SJSA1 (cell line): ENCODE data around the gene HSPD1. TPM values are rescaled to one million over a fixed set of nuclear protein-coding genes. Genes with fewer than 3 reads are reported as not detected.
A peak's percentile ranks its signal among the peaks of the same experiment; 100 is the strongest.

ENCODE experiments used
- DNase-seq, 2 experiments: peaks; one replicate each; pipeline ENCODE4 v3.0.0-alpha.2; 2015 to 2020; ENCODE audit warnings: low spot score in 2 of 2, low read depth in 1 of 2
- H3K27ac ChIP-seq: fragments of 250-450 bp; sonication (Bioruptor Pico); 2 replicates; pipeline ENCODE4 v1.5.1; 2020; ENCODE audit warnings: mild to moderate bottlenecking, moderate library complexity
- H3K27me3 ChIP-seq: fragments of 250-450 bp; sonication (Bioruptor Pico); replicated peaks from 2 replicates; pipeline ENCODE4 v1.5.1; 2020; ENCODE audit warnings: mild to moderate bottlenecking, moderate library complexity
- H3K36me3 ChIP-seq: fragments of 250-450 bp; sonication (Bioruptor Pico); 2 replicates; pipeline ENCODE4 v1.5.1; 2020; ENCODE audit warnings: mild to moderate bottlenecking
- H3K4me1 ChIP-seq: fragments of 250-450 bp; sonication (Bioruptor Pico); replicated peaks from 2 replicates; pipeline ENCODE4 v1.6.1; 2021; ENCODE audit warnings: mild to moderate bottlenecking
- H3K4me3 ChIP-seq: fragments of 250-450 bp; sonication (Bioruptor Pico); 2 replicates; pipeline ENCODE4 v1.5.1; 2020; ENCODE audit warnings: mild to moderate bottlenecking
- H3K9me3 ChIP-seq: fragments of 250-450 bp; sonication (Bioruptor Pico); replicated peaks from 2 replicates; pipeline ENCODE4 v1.5.1; 2020; ENCODE audit warnings: mild to moderate bottlenecking
- total RNA-seq: library from RNA; depleted of rRNA; stranded (reverse); fragments of >200 nt; shearing (Covaris generic); gene quantifications from 2 replicates; pipeline ENCODE4 v1.2.3, GENCODE V29; 2014; rRNA removed

HSPD1 gene
- total RNA-seq = 379 and 468 TPM in 2 replicates

DNA sequence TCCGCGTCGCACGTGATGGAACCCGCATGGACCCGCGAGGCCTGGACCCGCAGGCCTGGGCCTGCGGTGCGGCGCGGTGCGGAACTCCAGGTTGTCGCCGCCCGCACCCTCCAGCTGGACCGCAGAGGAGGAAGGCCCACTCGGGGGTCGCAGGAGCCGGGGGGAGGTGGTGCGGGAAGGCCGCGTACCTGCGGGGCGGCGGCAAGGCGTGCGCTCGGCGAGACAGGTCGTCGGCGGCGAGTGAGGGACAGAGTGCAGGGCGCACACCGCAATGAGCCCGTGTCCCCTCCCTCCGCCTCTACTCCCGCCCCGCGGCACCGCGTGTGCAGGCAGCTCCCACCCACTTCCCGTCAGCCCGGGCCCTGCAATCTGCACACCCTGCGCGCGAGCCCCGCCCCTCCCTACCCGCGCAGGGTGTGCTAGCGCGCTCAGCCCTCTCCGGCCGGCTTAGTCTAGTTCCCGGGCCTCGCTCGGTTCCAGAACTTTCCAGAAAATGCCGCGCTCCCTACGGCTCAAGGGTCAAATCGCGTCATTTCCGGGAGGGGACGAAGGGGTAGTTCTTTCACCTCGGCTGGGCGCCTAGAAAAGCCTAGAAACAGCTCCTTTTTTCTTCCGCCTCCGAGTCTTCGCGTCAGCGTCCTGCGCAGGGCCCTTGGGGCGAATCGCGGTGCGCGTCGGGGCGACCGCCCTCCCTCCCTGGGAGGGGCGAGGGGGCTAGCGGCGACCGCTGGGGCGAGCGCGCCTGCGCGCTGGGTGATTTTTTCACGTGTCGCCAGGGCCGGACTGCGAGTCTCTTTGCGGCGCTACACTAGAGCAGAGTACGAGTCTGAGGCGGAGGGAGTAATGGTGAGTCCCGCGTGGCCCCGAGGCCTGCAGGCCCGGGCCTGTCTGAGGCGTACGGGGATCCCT is at the start of gene HSPD1, which contains the start of gene HSPE1:
TSS of gene HSPD1 (minus strand) at position 247 of the 909 bp plus-strand sequence. CDS start 992 bp downstream, outside the sequence.
TSS of gene HSPE1 (plus strand) at position 786 of the 909 bp plus-strand sequence. CDS start at position 844, 58 bp downstream.
- DNase-seq = peak; percentile 99 to 100
- peaks cover 32% of the 10 kb centered on the region for H3K4me1 ChIP-seq
- peaks cover 89% of the 10 kb centered on the region for H3K36me3 ChIP-seq
- H3K4me3 ChIP-seq = peak within 1 kb of the TSS; percentile 71
- H3K27ac ChIP-seq = peak within 1 kb of the TSS; percentile 68
- H3K27me3 ChIP-seq = no peaks in the 10 kb centered on the region
- no peaks in the 10 kb centered on the region for H3K9me3 ChIP-seq

DNA sequence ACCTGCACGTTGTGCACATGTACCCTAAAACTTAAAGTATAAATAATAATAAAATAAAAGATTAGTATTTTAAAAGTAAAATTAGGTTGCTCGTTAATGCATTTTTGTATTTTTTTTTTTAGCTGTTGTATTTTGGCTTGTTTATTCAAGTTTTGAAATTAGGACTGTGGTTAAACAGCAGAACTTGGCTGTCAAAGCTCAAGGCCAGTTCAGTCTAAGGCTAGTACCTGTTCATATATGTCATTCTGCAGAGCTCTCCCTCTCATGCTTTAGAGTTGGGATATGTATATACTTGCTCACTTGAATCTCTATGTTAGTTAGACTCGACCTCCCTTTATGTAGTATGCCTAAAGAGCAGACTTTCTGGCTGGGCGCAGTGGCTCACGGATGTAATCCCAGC is 48.9 kb upstream of the HSPD1 start:
- Histone ChIP-seq H3K4me3 (no peak overlapping the region), H3K27me3 (no peaks in the 10 kb centered on the region), H3K4me1 (no peaks in the 10 kb centered on the region), H3K36me3 (peaks cover 54% of the 10 kb centered on the region), H3K9me3 (no peaks in the 10 kb centered on the region), H3K27ac (no peak overlapping the region)
- no peak for DNase-seq

DNA sequence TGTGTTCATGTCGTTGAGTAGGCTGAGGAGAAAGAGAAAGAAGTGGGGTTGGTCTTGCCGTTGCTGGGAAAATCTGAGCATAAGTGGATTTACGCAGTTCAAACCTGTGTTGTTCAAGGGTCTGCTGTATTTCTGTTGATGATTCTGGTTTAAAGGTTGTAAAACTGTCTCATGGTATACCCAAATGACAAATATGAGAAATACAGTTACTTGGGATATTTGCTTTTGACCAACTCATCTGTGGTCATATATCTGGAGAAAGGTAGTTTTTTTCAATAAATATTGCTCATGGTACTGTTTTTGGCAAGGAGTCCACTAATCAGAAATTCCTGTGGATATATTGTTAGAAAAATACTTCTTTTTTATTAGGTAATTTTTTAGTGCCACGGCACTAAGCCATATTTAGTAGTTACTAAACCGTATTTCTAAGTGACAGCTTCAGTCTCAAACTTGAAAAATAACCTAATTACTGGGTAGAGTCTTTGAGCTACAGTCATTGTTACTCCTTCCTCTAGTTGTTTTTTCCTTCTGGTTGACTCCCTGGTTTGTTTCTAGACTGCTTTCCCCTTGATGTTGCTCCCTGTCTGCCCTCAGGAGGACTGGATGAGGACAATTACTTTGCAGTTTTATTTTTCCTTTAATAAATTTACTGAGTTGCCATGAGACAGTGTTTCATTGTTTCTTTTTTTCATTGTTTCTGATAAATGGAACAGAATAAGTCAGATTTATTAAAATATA is 47.7 kb upstream of the HSPD1 start:
- H3K4me1 ChIP-seq = no peaks in the 10 kb centered on the region
- peaks cover 57% of the 10 kb centered on the region for H3K36me3 ChIP-seq
- H3K9me3 ChIP-seq = no peaks in the 10 kb centered on the region
- no peak for DNase-seq
- no peak overlapping the region for H3K27ac ChIP-seq
- H3K27me3 ChIP-seq = no peaks in the 10 kb centered on the region
- no peak overlapping the region for H3K4me3 ChIP-seq

DNA sequence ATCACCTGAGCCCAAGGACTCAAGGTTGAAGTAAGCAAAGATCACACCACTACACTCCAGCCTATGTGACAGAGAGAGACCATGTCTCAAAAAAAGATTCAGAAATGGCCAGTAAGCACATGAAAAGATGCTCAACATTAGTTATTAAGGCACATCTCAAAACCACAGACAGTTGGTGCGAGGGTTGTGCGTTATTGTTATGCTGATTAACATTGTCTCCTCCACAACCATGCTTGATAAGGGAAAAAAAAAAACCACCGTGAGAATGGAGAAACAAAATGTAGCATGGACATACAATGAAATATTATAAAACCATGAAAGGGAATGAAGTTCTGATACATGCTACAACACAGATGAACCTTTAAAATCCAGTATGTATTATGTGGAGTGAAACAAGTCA is 43.6 kb upstream of the HSPD1 start:
- Histone ChIP-seq H3K36me3 (peaks cover 73% of the 10 kb centered on the region), H3K27me3 (no peaks in the 10 kb centered on the region), H3K27ac (no peak overlapping the region), H3K4me1 (no peaks in the 10 kb centered on the region), H3K9me3 (no peaks in the 10 kb centered on the region), H3K4me3 (no peak overlapping the region)
- no peak for DNase-seq

DNA sequence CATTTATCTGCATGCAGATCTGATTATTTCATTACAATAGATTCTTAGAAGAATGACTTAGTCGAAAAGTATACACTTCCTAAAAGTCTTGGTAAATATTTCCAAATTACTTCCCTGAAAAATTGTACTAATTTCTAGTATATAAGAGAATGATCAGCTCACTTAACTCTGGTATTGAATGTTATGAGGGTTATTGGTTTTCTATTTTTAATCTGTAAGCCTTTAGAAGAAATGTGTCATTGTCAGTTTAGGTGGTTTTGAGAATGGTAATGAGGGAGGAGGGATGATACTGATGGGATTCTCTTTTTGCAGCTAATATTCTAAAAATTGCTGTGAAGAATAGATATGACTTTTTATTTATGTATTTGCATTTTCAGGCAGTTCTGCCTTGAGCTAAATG is 40.1 kb upstream of the HSPD1 start:
- peaks cover 80% of the 10 kb centered on the region for H3K36me3 ChIP-seq
- no peak overlapping the region for H3K4me3 ChIP-seq
- no peaks in the 10 kb centered on the region for H3K27me3 ChIP-seq
- DNase-seq = no peak
- no peaks in the 10 kb centered on the region for H3K4me1 ChIP-seq
- H3K9me3 ChIP-seq = no peaks in the 10 kb centered on the region
- no peak overlapping the region for H3K27ac ChIP-seq

DNA sequence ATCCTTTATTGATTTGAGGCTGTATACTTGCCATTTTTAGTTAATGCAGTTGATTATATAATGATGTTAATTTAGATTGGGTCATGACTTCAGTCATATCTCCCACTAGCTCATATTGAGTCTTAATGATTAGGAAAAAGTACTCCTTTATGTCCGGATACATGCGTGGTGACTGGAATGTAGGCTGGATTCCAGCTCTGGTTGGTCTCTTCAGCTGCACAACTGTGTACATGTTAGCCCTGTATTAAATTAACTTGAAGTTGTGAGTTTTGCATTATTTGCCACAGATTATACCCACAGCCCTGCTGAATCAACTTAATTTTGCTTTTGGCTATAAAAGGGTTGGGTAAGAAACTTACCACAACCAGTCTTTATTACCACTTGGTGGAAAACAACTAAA is 38.8 kb upstream of the HSPD1 start:
- no peaks in the 10 kb centered on the region for H3K9me3 ChIP-seq
- H3K4me1 ChIP-seq = no peaks in the 10 kb centered on the region
- DNase-seq = no peak
- peaks cover 71% of the 10 kb centered on the region for H3K36me3 ChIP-seq
- H3K27me3 ChIP-seq = no peaks in the 10 kb centered on the region
- no peak overlapping the region for H3K27ac ChIP-seq
- H3K4me3 ChIP-seq = no peak overlapping the region

DNA sequence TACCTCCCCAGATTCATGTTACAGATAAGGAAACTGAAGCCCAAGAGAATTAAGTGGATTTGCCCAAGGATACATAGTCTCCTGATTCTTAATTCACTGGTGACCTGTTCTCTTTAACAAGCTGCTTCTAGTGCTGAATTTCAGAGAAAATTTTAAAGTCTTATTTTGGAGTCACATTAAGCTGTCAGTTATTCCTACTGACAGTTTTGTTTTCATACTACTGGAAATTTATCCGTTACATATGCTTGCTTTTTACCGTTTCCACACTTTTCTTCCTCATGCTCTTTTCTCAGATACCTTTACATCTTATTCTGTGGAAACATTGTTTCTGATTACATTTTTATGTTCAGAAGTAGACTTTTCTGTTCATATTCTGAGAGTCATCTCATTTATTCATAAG is 17.5 kb upstream of the HSPD1 start:
- H3K36me3 ChIP-seq = peaks cover 6% of the 10 kb centered on the region
- H3K9me3 ChIP-seq = no peaks in the 10 kb centered on the region
- H3K4me1 ChIP-seq = peaks cover 10% of the 10 kb centered on the region
- no peak overlapping the region for H3K27ac ChIP-seq
- no peaks in the 10 kb centered on the region for H3K27me3 ChIP-seq
- DNase-seq = no peak
- peak overlapping the region; percentile 84 for H3K4me3 ChIP-seq

DNA sequence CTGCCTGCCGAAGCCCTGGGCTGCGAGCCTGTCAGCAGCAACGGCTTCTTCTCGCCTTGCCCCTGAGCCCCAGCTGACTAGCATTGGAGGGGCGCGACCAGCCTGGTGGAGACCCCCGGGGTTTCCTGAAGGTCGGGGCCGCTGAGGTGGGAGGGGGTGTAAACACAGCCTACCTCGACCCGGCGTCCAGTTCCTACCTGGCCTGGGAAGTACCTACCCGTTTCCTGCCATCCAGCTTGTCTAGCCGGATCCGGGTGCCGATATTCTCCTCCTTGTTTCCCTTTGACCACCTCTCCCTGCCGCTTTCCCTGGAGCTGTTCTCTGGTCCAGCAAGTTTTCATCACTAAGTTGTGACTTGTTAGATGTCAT is 16.7 kb upstream of the HSPD1 start:
- DNase-seq = peak in 1 of 2 experiments; percentile 44

DNA sequence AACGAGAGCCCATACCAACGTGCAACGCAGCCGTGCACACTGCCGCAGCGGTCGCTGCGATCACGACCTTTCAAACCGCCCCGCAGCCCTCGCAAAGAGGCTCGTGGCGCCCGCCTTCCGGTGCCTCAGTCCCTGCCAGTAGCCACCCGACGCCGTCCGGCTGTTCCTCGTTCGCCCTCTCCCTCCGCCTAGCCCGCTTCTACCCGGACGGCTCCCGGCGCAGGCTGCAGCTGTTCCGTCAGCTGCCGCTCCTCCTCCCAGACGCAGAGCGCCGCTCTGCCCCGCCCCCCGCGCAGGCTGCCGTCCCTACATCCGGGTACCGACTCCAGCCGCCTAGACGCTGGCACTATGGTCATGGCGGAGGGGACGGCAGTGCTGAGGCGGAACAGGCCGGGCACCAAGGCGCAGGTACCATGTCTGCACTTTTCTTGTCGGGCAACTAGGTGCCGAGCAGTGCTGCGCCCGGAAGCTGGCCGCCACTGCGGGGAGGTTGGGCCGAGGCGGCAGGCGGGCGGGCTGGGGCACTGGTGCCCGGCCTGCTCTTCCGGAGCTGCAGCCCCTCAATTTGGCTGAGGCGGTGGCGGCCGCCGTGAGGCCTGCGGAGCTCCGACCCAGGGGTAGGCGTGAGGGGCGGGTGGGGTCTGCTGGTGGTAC is 16.2 kb upstream of the HSPD1 start, which contains the start of gene MOB4:
TSS of gene MOB4 (plus strand) at position 328 of the 654 bp plus-strand sequence. CDS start at position 349, 21 bp downstream.
- H3K27me3 ChIP-seq = no peaks in the 10 kb centered on the region
- DNase-seq = peak; percentile 97 to 98
- peak within 1 kb of the TSS; percentile 84 for H3K4me3 ChIP-seq
- H3K4me1 ChIP-seq = peaks cover 10% of the 10 kb centered on the region
- H3K27ac ChIP-seq = peak within 1 kb of the TSS; percentile 53
- peaks cover 6% of the 10 kb centered on the region for H3K36me3 ChIP-seq
- H3K9me3 ChIP-seq = no peaks in the 10 kb centered on the region

More for the DNA sequence above, 16.7 kb upstream of the HSPD1 start:
- peaks cover 6% of the 10 kb centered on the region for H3K36me3 ChIP-seq
- peaks cover 10% of the 10 kb centered on the region for H3K4me1 ChIP-seq
- no peaks in the 10 kb centered on the region for H3K9me3 ChIP-seq
- peak overlapping the region; percentile 84 for H3K4me3 ChIP-seq
- H3K27me3 ChIP-seq = no peaks in the 10 kb centered on the region
- H3K27ac ChIP-seq = peak overlapping the region; percentile 53

DNA sequence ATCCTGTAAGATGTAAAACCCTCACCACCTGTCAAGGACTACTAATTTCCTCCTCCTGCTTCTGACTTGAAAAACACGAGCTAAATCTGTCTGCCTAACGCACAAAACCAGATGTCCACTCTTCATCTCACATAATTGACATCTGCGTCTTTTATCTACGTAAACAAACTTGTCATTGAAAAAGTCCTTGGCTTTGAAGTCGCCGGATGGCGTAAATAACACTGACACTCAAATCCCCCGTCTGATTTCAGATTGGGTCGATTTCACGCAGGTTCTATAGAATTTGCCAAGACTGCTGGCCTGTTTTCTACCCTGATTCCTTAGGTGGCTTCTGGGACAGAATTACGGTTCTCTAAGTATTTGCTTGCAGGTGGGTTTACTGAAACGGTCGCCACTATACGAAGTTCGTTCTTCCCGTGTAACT is 15.7 kb upstream of the HSPD1 start:
- H3K4me1 ChIP-seq = peaks cover 10% of the 10 kb centered on the region
- no peak for DNase-seq
- H3K4me3 ChIP-seq = peak overlapping the region; percentile 84
- H3K36me3 ChIP-seq = peaks cover 6% of the 10 kb centered on the region
- no peaks in the 10 kb centered on the region for H3K27me3 ChIP-seq
- H3K9me3 ChIP-seq = no peaks in the 10 kb centered on the region
- H3K27ac ChIP-seq = peak overlapping the region; percentile 25

DNA sequence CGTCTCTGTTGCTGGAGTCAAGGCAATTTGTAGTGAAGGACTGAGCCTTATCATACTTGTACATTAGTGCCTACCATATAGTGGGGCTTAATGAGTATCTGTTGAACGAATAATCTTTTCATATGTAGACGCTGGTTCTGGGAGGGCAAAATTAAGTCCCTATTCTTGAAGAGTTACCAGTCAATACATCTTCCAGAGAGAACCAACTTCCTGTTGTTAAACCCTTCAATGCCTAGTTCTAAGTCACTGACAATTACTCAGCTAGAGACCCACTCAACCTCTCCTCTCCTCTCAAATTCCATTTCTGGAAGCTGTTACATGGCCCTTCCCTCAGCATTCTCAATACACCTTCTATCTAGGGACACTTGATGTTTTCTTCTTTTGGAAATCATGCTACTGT is 15.1 kb upstream of the HSPD1 start:
- no peaks in the 10 kb centered on the region for H3K9me3 ChIP-seq
- DNase-seq = no peak
- peaks cover 10% of the 10 kb centered on the region for H3K4me1 ChIP-seq
- peaks cover 6% of the 10 kb centered on the region for H3K36me3 ChIP-seq
- H3K27me3 ChIP-seq = no peaks in the 10 kb centered on the region
- H3K27ac ChIP-seq = peak overlapping the region; percentile 25; the same call in 1 of the 2 replicates
- H3K4me3 ChIP-seq = no peak overlapping the region; the same call in 1 of the 2 replicates

DNA sequence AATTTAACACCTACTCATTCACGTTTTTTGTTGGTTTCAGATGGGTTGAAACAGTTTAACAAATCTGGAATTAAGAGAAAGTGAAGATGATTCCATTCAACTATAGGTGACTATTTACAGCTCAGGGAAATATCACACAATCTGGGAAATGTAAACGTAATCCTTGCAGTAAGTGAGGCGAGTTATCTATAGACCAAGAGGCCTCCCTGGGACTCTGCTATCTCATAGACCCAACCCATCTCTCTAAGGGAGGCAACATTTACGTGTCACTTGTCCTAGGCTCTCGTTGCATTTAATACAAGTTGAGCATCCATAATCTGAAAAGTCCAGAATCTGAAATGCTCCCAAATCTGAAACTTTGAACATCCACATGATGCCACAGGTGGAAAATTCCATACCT is 14.3 kb upstream of the HSPD1 start:
- Histone ChIP-seq H3K4me3 (no peak overlapping the region), H3K27me3 (no peaks in the 10 kb centered on the region), H3K27ac (no peak overlapping the region)

DNA sequence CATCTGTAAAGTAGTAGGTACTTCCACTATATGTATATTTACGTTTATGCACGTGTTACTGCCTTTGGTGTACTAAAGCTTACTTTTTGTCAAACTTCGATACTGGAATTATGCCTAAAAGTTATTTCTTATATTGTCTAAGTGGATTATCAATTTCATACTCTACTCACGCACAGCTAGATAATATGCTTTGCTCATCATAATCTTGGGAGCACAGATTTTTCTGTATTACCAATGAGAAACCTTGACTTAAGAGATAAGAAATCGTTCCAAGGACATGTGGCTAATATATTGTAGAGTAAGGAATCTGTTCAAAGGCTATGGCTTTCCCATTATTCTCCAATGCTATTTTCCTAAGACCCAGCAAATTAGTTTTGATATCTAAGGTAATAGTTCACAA is 7.0 kb upstream of the HSPD1 start:
- Histone ChIP-seq H3K9me3 (no peaks in the 10 kb centered on the region), H3K27ac (no peak overlapping the region), H3K4me1 (peaks cover 7% of the 10 kb centered on the region), H3K36me3 (peaks cover 50% of the 10 kb centered on the region), H3K27me3 (no peaks in the 10 kb centered on the region), H3K4me3 (no peak overlapping the region)
- no peak for DNase-seq

More for the DNA sequence above, 14.3 kb upstream of the HSPD1 start:
- no peaks in the 10 kb centered on the region for H3K9me3 ChIP-seq
- DNase-seq = no peak
- H3K4me1 ChIP-seq = peaks cover 10% of the 10 kb centered on the region
- H3K36me3 ChIP-seq = peaks cover 6% of the 10 kb centered on the region
